IMR-90 (cell line): Measurements from ENCODE around the gene C22orf39. TPM values are rescaled to one million over a fixed set of nuclear protein-coding genes. Genes with fewer than 3 reads are reported as not detected.

Experiments
- ATAC-seq: fragments of 200-7000 bp; cut with Tn5 transposase; 2 replicates; pipeline ENCODE4 v1.9.1; 2020; ENCODE audit warnings: low read depth, mild to moderate bottlenecking, moderate library complexity
- BruUV-seq: library from RNA; stranded (reverse); fragments of 400-500 nt; replicated peaks from 2 replicates; lab custom pipeline; 2021; lab: Mats Ljungman, UMichigan
- CTCF ChIA-PET: fragments of 300-600 bp; formaldehyde crosslinking; extraction: SDS; loops from one replicate; lab custom pipeline; 2021; ENCODE audit warnings: antibody characterized with exemption; lab: Yijun Ruan, JAX
- POLR2A ChIA-PET: fragments of 300-600 bp; sonication (Branson Sonifier 250); formaldehyde crosslinking; loops from one replicate; lab custom pipeline; 2022; ENCODE audit warnings: antibody characterized with exemption; ENCODE audit not compliant: unreplicated experiment; lab: Charles Lee
- DNase-seq: peaks from one replicate; pipeline ENCODE4 v3.0.0; 2013
- H2AFZ ChIP-seq: replicated peaks from 2 replicates; pipeline ENCODE3; 2013; ENCODE audit warnings: low read length, mild to moderate bottlenecking; ENCODE audit not compliant: poor library complexity
- H2AK5ac ChIP-seq: 2 replicates; pipeline ENCODE4 v1.6.1; 2013; ENCODE audit warnings: low read depth, low read length, inconsistent platforms
- H2AK9ac ChIP-seq: replicated peaks from 2 replicates; pipeline ENCODE3; 2013; ENCODE audit warnings: mild to moderate bottlenecking, low read depth, low read length, moderate library complexity; ENCODE audit not compliant: poor library complexity
- H2BK120ac ChIP-seq: 2 replicates; pipeline ENCODE4 v1.6.1; 2013; ENCODE audit warnings: low read depth, low read length, inconsistent platforms
- H2BK15ac ChIP-seq: 3 replicates; pipeline ENCODE4 v1.6.1; 2013; ENCODE audit warnings: low read depth, low read length, inconsistent platforms
- H2BK20ac ChIP-seq: 2 replicates; pipeline ENCODE4 v1.6.1; 2013; ENCODE audit warnings: low read depth, mild to moderate bottlenecking, inconsistent platforms, low read length, moderate library complexity
- H2BK5ac ChIP-seq: 2 replicates; pipeline ENCODE4 v1.6.1; 2013; ENCODE audit warnings: mild to moderate bottlenecking, low read depth, low read length, inconsistent platforms; ENCODE audit not compliant: poor library complexity, severe bottlenecking
- H3K14ac ChIP-seq: replicated peaks from 2 replicates; pipeline ENCODE4 v1.6.1; 2013; ENCODE audit warnings: low read depth, low read length, inconsistent platforms
- H3K18ac ChIP-seq: 2 replicates; pipeline ENCODE4 v1.6.1; 2013; ENCODE audit warnings: low read depth, low read length, control low read depth
- H3K23ac ChIP-seq: 2 replicates; pipeline ENCODE4 v1.6.1; 2013; ENCODE audit warnings: low read depth, low read length, inconsistent platforms
- H3K27ac ChIP-seq: 2 replicates; pipeline ENCODE4 v1.5.1; 2013; ENCODE audit warnings: mild to moderate bottlenecking, control low read depth, low read length; ENCODE audit not compliant: insufficient read depth
- H3K27me3 ChIP-seq: 2 replicates; pipeline ENCODE4 v1.6.1; 2013; ENCODE audit warnings: low read length; ENCODE audit not compliant: control insufficient read depth, insufficient read depth
- H3K36me3 ChIP-seq: 2 replicates; pipeline ENCODE4 v1.6.1; 2013; ENCODE audit warnings: low read length, mixed read lengths; ENCODE audit not compliant: control insufficient read depth, insufficient read depth
- H3K4ac ChIP-seq: 2 replicates; pipeline ENCODE4 v1.6.1; 2013; ENCODE audit warnings: low read depth, low read length, inconsistent platforms
- H3K4me1 ChIP-seq: 2 replicates; pipeline ENCODE4 v1.6.1; 2013; ENCODE audit warnings: low read length, mixed read lengths; ENCODE audit not compliant: control insufficient read depth, insufficient read depth
- H3K4me2 ChIP-seq: 2 replicates; pipeline ENCODE4 v1.6.1; 2013; ENCODE audit warnings: low read depth, mild to moderate bottlenecking, control low read depth, low read length, moderate library complexity
- H3K4me3 ChIP-seq: 2 replicates; pipeline ENCODE4 v1.5.1; 2013; ENCODE audit warnings: low read depth, mild to moderate bottlenecking, control low read depth, low read length, moderate library complexity; ENCODE audit not compliant: insufficient read depth
- H3K56ac ChIP-seq: 2 replicates; pipeline ENCODE4 v1.6.1; 2013; ENCODE audit warnings: low read length, inconsistent platforms; ENCODE audit not compliant: insufficient read depth; ENCODE audit errors: extremely low read depth
- H3K79me1 ChIP-seq, 2 experiments: 2 replicates each; pipeline ENCODE4 v1.6.1; 2013; ENCODE audit warnings: low read length in 2 of 2, inconsistent platforms in 1 of 2, low read depth in 1 of 2
- H3K9ac ChIP-seq: 2 replicates; pipeline ENCODE4 v1.6.1; 2013; ENCODE audit warnings: low read depth, low read length, control low read depth
- H3K9me1 ChIP-seq: 2 replicates; pipeline ENCODE4 v1.6.1; 2013; ENCODE audit warnings: low read length, inconsistent platforms; ENCODE audit not compliant: insufficient read depth
- H3K9me3 ChIP-seq: 2 replicates; pipeline ENCODE4 v1.6.1; 2013; ENCODE audit warnings: low read length; ENCODE audit not compliant: control insufficient read depth, insufficient read depth
- H4K20me1 ChIP-seq: 2 replicates; pipeline ENCODE4 v1.6.1; 2013; ENCODE audit warnings: low read length, inconsistent platforms; ENCODE audit not compliant: insufficient read depth
- H4K5ac ChIP-seq: 2 replicates; pipeline ENCODE4 v1.6.1; 2013; ENCODE audit warnings: mild to moderate bottlenecking, low read depth, low read length, control low read depth
- H4K8ac ChIP-seq, 2 experiments: 2 replicates each; pipeline ENCODE4 v1.6.1; 2013; ENCODE audit warnings: low read depth in 2 of 2, low read length in 2 of 2, control low read depth in 1 of 2, inconsistent platforms in 1 of 2
- H4K91ac ChIP-seq: 2 replicates; pipeline ENCODE4 v1.6.1; 2013; ENCODE audit warnings: low read depth, low read length, inconsistent platforms; ENCODE audit not compliant: insufficient read depth
- BHLHE40 ChIP-seq: fragments of 150-350 bp; IDR thresholded peaks from 2 replicates; pipeline ENCODE4 v1.6.1; 2016; ENCODE audit warnings: mild to moderate bottlenecking, low read depth, low read length
- CEBPB ChIP-seq: IDR thresholded peaks from 2 replicates; pipeline ENCODE4 v1.6.1; 2012; ENCODE audit warnings: low read depth, low read length, improper control_type of control experiment
- ELK1 ChIP-seq: fragments of 150-350 bp; IDR thresholded peaks from 2 replicates; pipeline ENCODE4 v1.6.1; 2016; ENCODE audit warnings: low read depth, mild to moderate bottlenecking, low read length, moderate library complexity, borderline replicate concordance
- MXI1 ChIP-seq: IDR thresholded peaks from 2 replicates; pipeline ENCODE4 v1.6.1; 2012; ENCODE audit warnings: low read depth, mild to moderate bottlenecking, low read length, moderate library complexity, borderline replicate concordance
- WGBS, 2 experiments: methylation state at CpG; one replicate each; pipeline versions ENCODE4 v1.1.5 to v1.1.7; 2013; ENCODE audit warnings: missing lambda C conversion rate in 2 of 2; ENCODE audit not compliant: insufficient read length in 1 of 2; ENCODE audit errors: extremely low coverage in 2 of 2; 5-methylcytosine and 5-hydroxymethylcytosine counted together
- dilution Hi-C: fragments of 300-500 bp; cut with HindIII; formaldehyde crosslinking; loops from one replicate; pipeline ENCODE4 v1.14.3; 2018; ENCODE audit warnings: low sequenced_read_pairs; ENCODE audit not compliant: unreplicated experiment
- in situ Hi-C: fragments of 300-500 bp; cut with MboI; formaldehyde crosslinking; loops from 3 replicates; pipeline ENCODE4 v1.14.3; 2019; ENCODE audit warnings: low sequenced_read_pairs, inconsistent platforms, mixed read lengths
- intact Hi-C: fragments of 100-400 bp; cut with micrococcal nuclease; formaldehyde crosslinking; loops from 2 replicates; pipeline ENCODE4 v1.10.0; 2022
- polyA plus RNA-seq, 3 experiments: library from polyadenylated mRNA; depleted of rRNA; stranded (reverse); fragments of >200 nt; gene quantifications; 2 replicates each; pipeline ENCODE4 v1.2.3, GENCODE V29; 2012; ENCODE audit warnings: low replicate concordance in 1 of 3
- total RNA-seq: library from RNA; depleted of rRNA; stranded (reverse); fragments of >200 nt; gene quantifications from 2 replicates; pipeline ENCODE4 v1.2.3, GENCODE V29; 2012

The C22orf39 gene
- total and polyA plus RNA-seq, 2 of the 4 experiments (the other 2 are of a cell fraction) = 8.2 to 8.9 TPM

GRCh38 chr22:19430890-19431541 is 16.5 kb downstream of the C22orf39 start:
- H4K5ac ChIP-seq = no peak overlapping the region
- H4K20me1 ChIP-seq = peaks cover 35% of the 10 kb centered on the region
- ChIA-PET POLR2A (no interaction called here), CTCF (no interaction called here)
- dilution Hi-C loops = no loop called here
- H4K91ac ChIP-seq = no peak overlapping the region; the same call in 1 of the 2 replicates
- no peak overlapping the region for H3K18ac ChIP-seq
- H3K14ac ChIP-seq = peak overlapping the region; percentile 7; the same call in 1 of the 2 replicates
- H2BK20ac ChIP-seq = no peak overlapping the region
- TF ChIP-seq ELK1 = no peak
- TF ChIP-seq BHLHE40 = peak; percentile 49; the same call in 1 of the 2 replicates
- peak; percentile 40; the same call in 1 of the 2 replicates for TF ChIP-seq MXI1
- TF ChIP-seq CEBPB = no peak
- no peaks in the 10 kb centered on the region for H3K9me3 ChIP-seq
- intact Hi-C loops = no loop called here
- no peak overlapping the region for H2BK5ac ChIP-seq
- H3K36me3 ChIP-seq = peaks cover 11% of the 10 kb centered on the region
- H3K27ac ChIP-seq = peak overlapping the region; percentile 54
- in situ Hi-C loops = no loop called here
- peaks cover 3% of the 10 kb centered on the region for H3K4me1 ChIP-seq
- no peak overlapping the region for H2BK120ac ChIP-seq
- 0 out of 2 replicates have a peak overlapping the region, but pooled peaks have one; percentile 14 for H2AK5ac ChIP-seq
- ATAC-seq (peak; percentile 1; the same call in 1 of the 2 replicates), DNase-seq (peak; percentile 19)
- peak overlapping the region; percentile 22; the same call in 1 of the 2 replicates for H3K23ac ChIP-seq
- H3K56ac ChIP-seq = peak overlapping the region; percentile 71; the same call in 1 of the 2 replicates
- H3K9me1 ChIP-seq = peaks cover 7% of the 10 kb centered on the region; the same call in 1 of the 2 replicates
- H3K4me2 ChIP-seq = peak overlapping the region; percentile 96
- H3K4ac ChIP-seq = peak overlapping the region; percentile 15; the same call in 1 of the 2 replicates
- no TSS peak for BruUV-seq
- H2AK9ac ChIP-seq = peak overlapping the region; percentile 86
- H2BK15ac ChIP-seq = no peak overlapping the region
- 1% methylated on average over 38 of the region's 53 CpGs; no CpG with 5 or more reads in 1 of the 2 experiments for WGBS, 2 experiments
- H3K9ac ChIP-seq = peak overlapping the region; percentile 61
- H2AFZ ChIP-seq = peak overlapping the region; percentile 85
- H3K27me3 ChIP-seq = no peaks in the 10 kb centered on the region
- H3K4me3 ChIP-seq = peak overlapping the region; percentile 81
- H4K8ac ChIP-seq = peak overlapping the region in 1 of 2 experiments; percentile 36; a peak in 1 of 4 replicates
- peaks cover 10 to 72% of the 10 kb centered on the region in 2 experiments; a peak in 3 of 4 replicates for H3K79me1 ChIP-seq
